T-helper 2 cell treated with Interferon-gamma antibody and Interleukin-4, amounts not matched to agents 5 μg/mL and 100 μg/mL, for 36 hours (primary cell): ENCODE measurements around the gene PIK3R3.
A peak's percentile ranks its signal among the peaks of the same experiment; 100 is the strongest.

Experiments
- DNase-seq: peaks from one replicate; pipeline ENCODE4 v3.0.0; 2021; ENCODE audit warnings: low spot score
- H3K27ac Mint-ChIP-seq: one replicate; pipeline ENCODE4 v1.8.0; 2021; ENCODE audit warnings: mild to moderate bottlenecking, mixed read lengths
- H3K27me3 Mint-ChIP-seq: one replicate; pipeline ENCODE4 v1.8.0; 2021; ENCODE audit warnings: low read depth, mixed read lengths
- H3K36me3 Mint-ChIP-seq: one replicate; pipeline ENCODE4 v1.8.0; 2021; ENCODE audit warnings: low read depth, mixed read lengths
- H3K4me1 Mint-ChIP-seq: one replicate; pipeline ENCODE4 v1.8.0; 2021; ENCODE audit warnings: low read depth, mixed read lengths
- H3K4me3 Mint-ChIP-seq: one replicate; pipeline ENCODE4 v1.8.0; 2022; ENCODE audit warnings: mild to moderate bottlenecking, moderate library complexity, mixed read lengths
- H3K9me3 Mint-ChIP-seq: one replicate; pipeline ENCODE4 v1.8.0; 2021; ENCODE audit warnings: mixed read lengths

PIK3R3 gene

DNA sequence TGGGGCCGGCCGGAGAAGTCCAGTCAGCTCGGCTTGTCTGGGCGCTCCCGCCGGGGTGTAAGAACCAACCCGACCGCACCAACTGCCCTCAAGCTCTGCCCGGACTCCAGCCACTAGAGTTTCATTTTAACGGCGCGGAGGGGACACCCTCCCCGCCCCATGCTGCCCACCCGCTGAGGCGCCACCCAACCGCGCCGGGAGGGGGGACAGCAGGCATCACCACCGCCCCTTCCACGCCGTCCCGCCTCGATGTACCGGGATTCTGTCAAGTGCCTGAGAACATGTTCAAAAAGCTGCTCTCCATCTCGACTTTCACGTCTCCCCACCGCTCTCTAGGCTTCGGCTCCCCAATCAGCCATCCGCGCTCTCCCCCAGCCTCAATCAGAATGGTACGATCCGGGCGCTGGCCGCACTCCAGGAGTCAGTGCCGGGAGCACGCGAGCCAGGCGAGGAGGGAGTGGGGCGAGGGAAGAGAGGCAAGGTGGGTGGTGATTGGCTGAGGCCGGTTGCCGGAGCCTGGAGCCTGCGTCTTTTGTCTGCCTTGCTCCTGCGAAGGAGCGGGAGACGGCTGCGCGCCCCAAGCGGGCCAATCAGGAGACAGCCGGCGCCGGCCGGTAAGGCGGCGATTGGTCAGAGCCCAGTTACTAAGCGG lies at the start of gene PIK3R3:
Gene PIK3R3 (minus strand): TSS at position 101 of the 652 bp plus-strand sequence. CDS start 677 bp downstream, outside the sequence.
- H3K27me3 Mint-ChIP-seq: peaks cover 59% of the 10 kb centered on the region
- peak within 1 kb of the TSS; percentile 98 for H3K27ac Mint-ChIP-seq
- H3K4me3 Mint-ChIP-seq: peak within 1 kb of the TSS; percentile 95
- peak; percentile 95 for DNase-seq
- peaks cover 30% of the 10 kb centered on the region for H3K4me1 Mint-ChIP-seq
- H3K9me3 Mint-ChIP-seq: no peaks in the 10 kb centered on the region
- peaks cover 2% of the 10 kb centered on the region for H3K36me3 Mint-ChIP-seq

DNA sequence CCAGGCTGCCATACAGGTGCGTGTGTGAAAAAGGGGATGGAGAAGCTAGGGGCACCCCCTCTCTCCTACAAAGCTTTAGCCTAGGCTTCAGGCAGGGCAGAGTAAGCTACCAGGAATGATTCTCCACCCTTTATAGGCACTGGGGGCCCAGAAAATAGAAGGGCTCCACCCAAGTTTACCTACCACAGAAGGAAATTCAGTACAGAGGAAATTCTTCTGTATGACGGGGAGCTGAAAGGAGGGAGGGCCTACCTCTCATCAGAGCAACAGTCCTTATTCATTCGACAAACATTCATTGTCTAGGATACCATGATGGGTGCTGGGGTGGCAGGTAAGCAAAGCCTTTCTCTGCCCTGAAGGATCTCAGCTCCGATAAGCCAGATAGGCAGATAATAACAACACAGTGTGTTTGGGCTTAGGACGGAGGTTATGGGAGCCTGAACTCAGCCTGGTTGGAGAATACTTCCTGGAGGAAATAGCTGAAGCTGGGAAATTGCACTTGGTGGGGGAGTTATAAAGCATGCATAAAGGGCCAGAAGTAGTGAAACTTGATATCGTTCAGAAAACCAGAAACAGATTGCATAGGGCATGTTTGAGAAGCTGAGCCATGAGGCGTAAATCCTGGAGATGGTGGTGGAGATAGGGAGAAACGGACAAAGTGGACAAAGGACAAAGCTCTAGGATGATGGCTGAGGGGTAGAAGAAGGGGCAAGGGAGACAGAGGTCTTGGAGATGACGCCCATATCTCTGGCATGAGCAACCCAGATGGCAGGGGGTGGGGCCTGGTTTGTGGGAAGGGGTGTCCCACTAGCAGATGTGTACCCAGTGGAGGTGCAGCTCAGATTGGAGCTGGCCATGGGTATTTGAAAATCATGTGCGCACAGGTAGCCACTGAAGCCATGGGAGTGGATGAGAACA lies 49.2 kb upstream of the PIK3R3 start:
- no peaks in the 10 kb centered on the region for H3K36me3 Mint-ChIP-seq
- no peak for DNase-seq
- no peaks in the 10 kb centered on the region for H3K27me3 Mint-ChIP-seq
- no peaks in the 10 kb centered on the region for H3K9me3 Mint-ChIP-seq
- H3K27ac Mint-ChIP-seq: no peak overlapping the region
- no peak overlapping the region for H3K4me3 Mint-ChIP-seq
- no peaks in the 10 kb centered on the region for H3K4me1 Mint-ChIP-seq

DNA sequence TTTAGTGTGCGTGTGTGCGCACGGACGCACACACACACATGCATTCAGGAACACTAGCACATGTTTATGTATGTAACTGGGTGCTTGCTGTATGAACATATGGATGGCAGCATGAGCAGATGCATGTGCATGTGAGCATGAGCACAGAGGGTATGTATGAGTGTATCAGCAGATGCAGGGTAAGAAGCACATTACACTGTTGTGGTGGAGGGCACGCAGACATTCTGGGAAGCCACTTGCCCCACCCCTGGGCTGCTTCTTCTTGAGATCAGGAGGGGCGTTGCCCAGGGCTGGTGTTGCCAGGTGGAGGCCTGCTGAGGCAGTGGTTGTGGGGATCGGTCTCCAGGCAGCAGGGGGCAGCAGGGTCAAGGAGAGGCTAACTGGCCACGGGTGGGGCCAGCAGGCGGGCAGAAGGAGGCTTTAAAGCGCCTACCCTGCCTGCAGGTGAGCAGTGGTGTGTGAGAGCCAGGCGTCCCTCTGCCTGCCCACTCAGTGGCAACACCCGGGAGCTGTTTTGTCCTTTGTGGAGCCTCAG lies 47.7 kb upstream of the PIK3R3 start:
- H3K4me3 Mint-ChIP-seq: no peak overlapping the region
- no peaks in the 10 kb centered on the region for H3K9me3 Mint-ChIP-seq
- H3K36me3 Mint-ChIP-seq: no peaks in the 10 kb centered on the region
- no peaks in the 10 kb centered on the region for H3K4me1 Mint-ChIP-seq
- DNase-seq: no peak
- no peaks in the 10 kb centered on the region for H3K27me3 Mint-ChIP-seq
- H3K27ac Mint-ChIP-seq: no peak overlapping the region

DNA sequence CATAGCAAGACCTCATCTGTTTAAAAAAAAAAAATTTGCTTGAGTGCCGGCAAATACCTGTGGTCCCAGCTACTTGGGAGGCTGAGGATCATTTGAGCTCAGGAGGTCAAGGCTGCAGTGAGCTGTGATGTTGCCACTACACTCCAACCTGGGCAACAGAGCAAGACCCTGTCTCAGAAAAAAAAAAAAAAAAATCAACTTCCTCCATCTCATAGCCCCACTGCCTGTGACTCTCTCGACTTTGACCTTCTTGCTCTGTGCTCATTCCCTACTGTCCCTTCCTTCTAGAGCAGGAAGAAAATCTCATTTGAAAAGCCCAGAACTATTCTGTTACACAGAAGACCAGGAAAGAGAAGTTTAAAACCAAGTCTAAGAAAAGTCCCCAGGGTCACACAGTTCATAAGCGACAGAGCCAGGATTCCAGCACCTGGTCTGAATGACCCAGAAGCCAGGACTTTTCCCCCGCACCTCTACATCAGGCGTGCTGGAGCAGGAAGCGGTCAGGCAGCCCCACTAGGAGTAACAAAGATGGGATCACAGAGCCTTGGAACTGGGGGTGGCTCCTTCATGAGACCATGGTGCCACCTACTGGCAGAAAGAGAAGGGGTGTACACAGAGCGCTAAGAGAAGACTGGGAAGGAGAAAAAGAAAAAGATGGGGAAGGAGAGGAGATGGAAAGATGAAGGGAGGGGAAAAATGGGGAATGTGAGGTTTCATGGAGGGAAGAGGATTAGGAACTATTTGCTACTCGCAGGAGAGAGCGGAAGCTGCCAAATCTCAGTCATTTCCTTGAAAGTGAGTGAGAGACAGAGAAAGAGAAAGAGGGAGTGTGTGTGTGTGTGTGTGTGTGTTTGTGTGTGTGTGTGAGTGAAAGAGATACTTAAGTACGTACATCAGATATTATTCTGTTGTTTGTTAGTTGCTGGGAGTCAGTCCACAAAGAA lies 47.0 kb upstream of the PIK3R3 start:
- Mint-ChIP-seq H3K4me1 (no peaks in the 10 kb centered on the region), H3K36me3 (no peaks in the 10 kb centered on the region), H3K27me3 (no peaks in the 10 kb centered on the region), H3K9me3 (no peaks in the 10 kb centered on the region), H3K27ac (no peak overlapping the region), H3K4me3 (no peak overlapping the region)
- DNase-seq: peak; percentile 40

DNA sequence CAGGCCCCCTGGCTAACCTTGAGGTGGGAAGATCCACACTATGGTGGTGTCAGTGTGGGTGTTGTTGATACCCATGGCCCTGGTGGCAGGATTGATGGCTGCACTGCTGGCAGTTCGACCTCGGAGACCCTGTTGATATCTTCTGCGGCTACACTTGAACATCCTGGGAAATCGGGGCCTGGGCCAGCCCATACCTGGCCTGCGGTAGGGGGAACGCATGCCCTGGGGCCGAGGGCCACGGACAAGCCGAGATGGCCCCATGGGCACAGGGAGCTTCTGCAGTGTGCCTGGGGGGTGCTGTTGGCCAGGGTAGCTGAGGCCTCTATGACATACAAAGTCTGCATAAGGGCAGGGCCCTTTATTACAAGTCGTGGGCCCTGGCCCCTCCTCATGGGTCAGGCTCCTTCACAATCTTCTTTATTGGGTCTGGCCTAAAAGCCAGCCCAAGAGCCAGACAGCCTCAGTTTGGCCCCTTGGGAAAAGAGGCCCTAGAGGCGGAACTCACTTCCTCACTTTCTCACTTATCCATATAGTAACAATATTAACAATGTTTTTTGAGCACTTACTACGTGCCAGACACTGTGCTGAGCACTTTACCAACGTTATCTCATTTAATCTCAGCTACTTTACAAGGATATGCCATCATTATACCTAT lies 43.9 kb upstream of the PIK3R3 start, which contains the start of gene P3R3URF:
Gene P3R3URF (minus strand): TSS at position 278 of the 655 bp plus-strand sequence. CDS start 17 bp downstream, at position 261.
- Mint-ChIP-seq H3K4me3 (no peak within 1 kb of the TSS), H3K36me3 (no peaks in the 10 kb centered on the region)

DNA sequence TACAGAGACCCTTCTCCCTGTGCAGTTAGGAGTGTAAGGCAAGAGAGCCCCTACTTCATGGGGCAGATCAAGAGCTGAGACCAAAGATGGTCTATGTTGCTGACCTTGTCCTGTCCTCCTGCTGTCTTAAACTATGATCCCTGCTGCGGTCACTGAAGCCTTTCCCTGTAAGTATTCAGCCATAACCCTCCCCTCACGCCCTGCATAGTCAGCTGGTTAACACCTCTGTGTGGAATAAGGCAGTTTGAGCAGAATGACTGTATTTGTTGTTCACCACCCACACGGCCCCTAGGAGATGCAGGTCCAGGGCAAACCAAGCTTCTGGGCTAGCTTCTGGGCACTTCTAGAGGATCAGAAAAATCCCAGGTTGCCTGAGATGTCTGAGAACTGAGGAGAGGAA lies 42.8 kb upstream of the PIK3R3 start:
- Mint-ChIP-seq H3K27ac (no peak overlapping the region), H3K4me1 (no peaks in the 10 kb centered on the region), H3K4me3 (no peak overlapping the region), H3K9me3 (no peaks in the 10 kb centered on the region), H3K36me3 (no peaks in the 10 kb centered on the region), H3K27me3 (peaks cover 2% of the 10 kb centered on the region)
- no peak for DNase-seq

More for the DNA sequence above, 43.9 kb upstream of the PIK3R3 start, which contains the start of gene P3R3URF:
- Mint-ChIP-seq H3K9me3 (no peaks in the 10 kb centered on the region), H3K27me3 (peaks cover 2% of the 10 kb centered on the region), H3K27ac (no peak within 1 kb of the TSS), H3K4me1 (no peaks in the 10 kb centered on the region)
- DNase-seq: no peak

DNA sequence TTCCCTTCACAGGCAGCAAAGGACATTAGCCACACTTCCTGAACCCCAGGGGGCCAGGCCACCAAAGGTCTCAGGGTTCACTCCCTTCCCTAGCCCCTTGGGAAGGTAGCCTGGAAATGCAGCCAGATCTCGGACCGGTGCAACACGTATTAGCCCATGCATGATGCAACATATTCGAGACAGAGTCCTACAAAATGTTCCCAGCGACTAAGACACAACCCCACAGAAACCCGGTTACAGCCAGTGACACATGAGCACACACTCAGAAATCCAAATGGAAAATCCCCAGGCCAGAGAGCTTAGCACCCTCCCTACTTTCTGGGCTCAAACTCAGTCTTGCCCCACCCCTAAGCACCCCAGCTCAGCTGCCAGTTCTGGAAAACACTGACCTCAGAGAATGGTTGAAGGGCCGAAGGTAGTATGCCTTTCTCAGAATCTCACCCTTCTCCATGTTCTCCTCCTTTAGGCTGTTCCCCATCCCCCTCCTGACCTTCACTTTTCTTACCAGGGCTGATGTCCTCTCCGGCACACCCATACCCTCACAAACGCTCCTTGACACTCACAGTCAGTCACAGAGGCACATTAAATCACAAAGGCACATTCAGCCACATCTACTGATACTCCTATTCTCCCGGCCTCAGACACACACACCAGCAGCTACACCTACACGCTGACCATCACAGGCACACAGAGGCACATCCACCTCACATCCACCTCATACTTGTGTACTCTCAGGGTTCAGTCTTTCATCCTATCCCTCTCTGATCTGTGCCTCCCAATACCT lies 42.2 kb upstream of the PIK3R3 start, which contains the start of gene TSPAN1:
Gene TSPAN1 (plus strand): TSS at position 640 of the 784 bp plus-strand sequence. CDS start 6,021 bp downstream, outside the sequence.
- Mint-ChIP-seq H3K27ac (no peak within 1 kb of the TSS), H3K4me1 (no peaks in the 10 kb centered on the region), H3K27me3 (peaks cover 2% of the 10 kb centered on the region), H3K9me3 (no peaks in the 10 kb centered on the region), H3K36me3 (no peaks in the 10 kb centered on the region), H3K4me3 (no peak within 1 kb of the TSS)
- no peak for DNase-seq

DNA sequence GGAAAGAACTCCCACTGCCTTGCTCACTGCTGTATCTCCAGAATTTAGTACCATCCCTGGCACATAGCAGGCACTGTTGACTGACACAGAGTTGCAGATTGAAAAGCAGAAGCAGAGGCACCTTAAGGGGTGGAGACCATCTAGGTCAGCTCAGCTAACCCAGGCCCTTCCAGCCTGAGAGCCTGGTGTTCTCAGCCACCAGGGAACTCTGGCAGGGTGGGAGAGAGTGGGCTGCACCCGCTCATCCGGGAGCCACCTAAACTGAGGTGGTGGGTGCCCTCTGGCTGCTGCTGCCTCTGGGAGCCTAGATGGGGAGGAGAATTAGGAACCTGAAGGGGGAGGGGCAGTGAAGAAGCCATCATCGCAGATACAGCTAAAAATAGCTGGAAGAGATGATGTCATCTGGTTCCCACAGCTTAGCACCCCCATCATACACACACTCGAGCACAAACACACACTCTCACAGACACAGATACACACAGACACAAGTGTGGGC lies 41.0 kb upstream of the PIK3R3 start:
- Mint-ChIP-seq H3K27me3 (peaks cover 6% of the 10 kb centered on the region), H3K4me3 (no peak overlapping the region), H3K4me1 (no peaks in the 10 kb centered on the region), H3K9me3 (no peaks in the 10 kb centered on the region), H3K27ac (no peak overlapping the region), H3K36me3 (no peaks in the 10 kb centered on the region)
- DNase-seq: no peak

DNA sequence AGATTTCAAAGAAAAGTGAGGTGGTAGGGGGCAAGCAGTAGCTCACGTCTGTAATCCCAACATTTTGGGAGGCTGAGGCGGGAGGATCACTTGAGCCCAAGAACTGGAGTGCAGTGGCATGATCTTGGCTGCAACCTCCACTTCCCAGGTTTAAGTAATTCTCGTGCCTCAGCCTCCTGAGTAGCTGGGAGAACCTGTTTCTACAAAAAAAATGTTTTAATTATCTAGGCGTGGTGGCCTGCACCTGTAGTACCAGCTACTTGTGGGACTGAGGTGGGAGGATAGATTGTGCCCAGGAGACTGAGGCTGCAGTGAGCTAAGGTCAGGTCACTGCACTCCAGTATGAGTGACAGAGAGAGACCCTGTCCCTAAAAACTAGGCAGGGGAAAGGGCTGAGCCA lies 39.9 kb upstream of the PIK3R3 start:
- H3K27me3 Mint-ChIP-seq: peaks cover 11% of the 10 kb centered on the region
- no peak for DNase-seq
- H3K27ac Mint-ChIP-seq: no peak overlapping the region
- no peaks in the 10 kb centered on the region for H3K36me3 Mint-ChIP-seq
- H3K4me3 Mint-ChIP-seq: no peak overlapping the region
- no peaks in the 10 kb centered on the region for H3K9me3 Mint-ChIP-seq
- H3K4me1 Mint-ChIP-seq: peaks cover 3% of the 10 kb centered on the region

DNA sequence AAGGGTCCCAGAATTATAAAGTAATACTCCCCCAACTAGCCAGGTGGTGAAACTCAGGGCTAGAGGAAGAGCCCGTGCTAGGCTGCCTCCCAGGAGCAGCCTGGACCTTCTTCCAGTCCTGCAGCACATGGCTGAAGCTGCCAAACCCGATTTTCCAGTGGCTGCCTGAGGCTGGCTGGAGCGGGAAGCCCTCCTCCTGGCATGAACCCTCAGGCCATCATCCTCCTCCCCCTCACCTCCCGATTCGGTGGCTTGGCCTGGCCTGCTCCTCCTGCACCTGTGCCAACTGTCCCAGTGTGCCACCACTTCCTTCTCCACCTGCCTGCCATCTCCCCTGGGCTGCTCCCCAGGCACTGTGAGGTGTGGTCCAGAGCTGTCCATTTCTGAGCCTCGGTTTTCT lies 39.4 kb upstream of the PIK3R3 start:
- DNase-seq: no peak
- Mint-ChIP-seq H3K27me3 (peaks cover 14% of the 10 kb centered on the region), H3K36me3 (no peaks in the 10 kb centered on the region), H3K4me1 (peaks cover 7% of the 10 kb centered on the region), H3K27ac (no peak overlapping the region), H3K9me3 (no peaks in the 10 kb centered on the region), H3K4me3 (no peak overlapping the region)

DNA sequence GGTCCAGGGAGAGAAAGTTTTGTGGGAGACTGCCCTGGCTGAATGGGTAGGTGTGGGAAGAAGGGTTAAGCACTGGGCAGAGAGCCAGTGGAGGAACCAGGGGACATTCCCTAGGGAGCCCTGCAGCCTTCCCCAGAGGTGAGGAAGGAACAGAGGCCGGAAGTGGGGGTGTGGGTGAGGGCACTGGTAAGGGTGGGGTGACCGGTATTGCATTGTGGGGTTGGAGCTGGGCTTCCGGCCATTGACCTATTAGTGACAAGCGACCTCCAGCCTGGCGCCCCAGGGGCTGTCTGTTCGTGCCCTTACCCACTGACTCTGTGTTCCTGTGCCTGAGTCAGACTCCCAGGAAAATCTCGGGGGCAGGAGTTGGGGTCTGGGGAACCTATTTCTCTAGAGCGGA lies 38.9 kb upstream of the PIK3R3 start:
- H3K36me3 Mint-ChIP-seq: no peaks in the 10 kb centered on the region
- peaks cover 11% of the 10 kb centered on the region for H3K4me1 Mint-ChIP-seq
- no peak overlapping the region for H3K4me3 Mint-ChIP-seq
- no peaks in the 10 kb centered on the region for H3K9me3 Mint-ChIP-seq
- no peak overlapping the region for H3K27ac Mint-ChIP-seq
- no peak for DNase-seq
- peaks cover 15% of the 10 kb centered on the region for H3K27me3 Mint-ChIP-seq

DNA sequence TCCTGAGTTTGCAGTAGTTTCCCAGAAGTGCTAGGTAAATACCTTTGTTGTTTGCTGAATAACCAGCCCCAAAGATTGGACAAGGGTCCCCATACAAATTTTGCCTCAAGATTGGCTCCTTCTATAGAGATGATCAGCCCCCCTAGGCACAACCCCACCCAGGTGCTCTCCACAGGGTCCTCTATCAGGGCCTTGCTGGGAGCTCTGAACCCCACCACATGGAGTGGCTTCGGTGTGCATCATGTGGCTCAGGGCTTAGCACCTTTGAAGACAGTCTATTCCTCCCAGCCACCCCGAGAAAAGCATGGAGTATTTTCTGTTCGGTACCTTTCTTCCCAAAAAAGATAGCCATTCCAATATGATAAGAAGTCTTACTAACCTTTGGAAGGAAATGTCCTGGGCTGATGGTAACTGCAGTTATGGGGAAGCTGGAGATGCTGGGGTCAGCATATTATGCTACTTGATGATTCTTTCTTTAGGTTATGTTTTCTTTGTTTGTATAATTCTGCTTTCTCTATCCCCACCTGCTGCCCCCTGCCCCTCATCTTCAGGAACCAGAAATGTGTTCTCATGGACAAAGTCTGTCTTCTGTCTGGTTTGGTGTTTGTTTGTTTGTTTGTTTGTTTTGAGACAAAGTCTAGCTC lies 37.5 kb upstream of the PIK3R3 start:
- no peak overlapping the region for H3K4me3 Mint-ChIP-seq
- no peaks in the 10 kb centered on the region for H3K36me3 Mint-ChIP-seq
- no peaks in the 10 kb centered on the region for H3K9me3 Mint-ChIP-seq
- H3K27me3 Mint-ChIP-seq: peaks cover 19% of the 10 kb centered on the region
- peaks cover 12% of the 10 kb centered on the region for H3K4me1 Mint-ChIP-seq
- H3K27ac Mint-ChIP-seq: no peak overlapping the region
- DNase-seq: no peak
